NT2/D1 (cell line): ENCODE data around the gene FAAH.

ENCODE experiments used
- DNase-seq: peaks from one replicate; pipeline ENCODE4 v3.0.0-alpha.2; 2011; ENCODE audit warnings: low read depth, low spot score
- H3K27me3 ChIP-seq: 2 replicates; pipeline ENCODE4 v1.6.0; 2011; ENCODE audit warnings: mild to moderate bottlenecking; ENCODE audit not compliant: insufficient read length, insufficient read depth
- H3K36me3 ChIP-seq: 2 replicates; pipeline ENCODE4 v1.6.1; 2011; ENCODE audit warnings: mild to moderate bottlenecking, low read length, mixed read lengths; ENCODE audit not compliant: insufficient read depth, insufficient read length
- H3K4me1 ChIP-seq: 2 replicates; pipeline ENCODE4 v1.5.1; 2011; ENCODE audit not compliant: insufficient read depth, insufficient read length
- H3K4me3 ChIP-seq: 2 replicates; pipeline ENCODE4 v1.5.1; 2011; ENCODE audit warnings: low read depth; ENCODE audit not compliant: insufficient read length
- H3K9ac ChIP-seq: 2 replicates; pipeline ENCODE4 v1.6.0; 2011; ENCODE audit warnings: low read depth; ENCODE audit not compliant: insufficient read length
- H3K9me3 ChIP-seq: 2 replicates; pipeline ENCODE4 v1.5.1; 2011; ENCODE audit warnings: mild to moderate bottlenecking, low read length; ENCODE audit not compliant: insufficient read depth
- SUZ12 ChIP-seq: IDR thresholded peaks from 2 replicates; pipeline ENCODE4 v1.6.1; 2011; ENCODE audit not compliant: insufficient read length, insufficient read depth; ENCODE audit errors: extremely low read depth
- YY1 ChIP-seq: IDR thresholded peaks from 2 replicates; pipeline ENCODE4 v1.6.1; 2011; ENCODE audit not compliant: insufficient read length, insufficient read depth
- ZNF274 ChIP-seq: IDR thresholded peaks from 2 replicates; pipeline ENCODE4 v1.6.1; 2011; ENCODE audit warnings: mild to moderate bottlenecking, low read depth, low read length

FAAH gene

DNA sequence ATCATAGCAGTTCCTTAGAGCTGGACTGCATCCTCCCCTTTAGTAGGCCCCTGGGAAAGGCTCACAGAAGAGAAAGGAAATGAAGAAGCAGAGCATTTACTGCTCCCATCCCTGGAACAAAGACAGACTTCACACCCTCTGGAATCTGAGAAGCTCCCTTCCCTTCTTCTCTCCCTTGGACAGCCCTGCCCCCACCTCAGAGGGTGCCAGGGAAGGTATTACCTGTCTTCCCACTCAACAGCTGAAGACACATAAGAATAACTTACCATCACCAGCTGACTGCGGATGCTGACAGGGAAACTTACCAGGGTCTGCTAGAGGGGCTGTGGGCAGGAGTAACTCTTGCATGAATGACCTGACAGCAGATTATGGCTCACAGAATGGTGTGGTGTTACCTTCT, 14.1 kb upstream of the FAAH start:
- Histone ChIP-seq H3K4me3 (no peak overlapping the region), H3K9ac (no peak overlapping the region), H3K9me3 (peaks cover 30% of the 10 kb centered on the region), H3K27me3 (no peaks in the 10 kb centered on the region), H3K4me1 (peaks cover 3% of the 10 kb centered on the region), H3K36me3 (no peaks in the 10 kb centered on the region)
- DNase-seq, result no peak
- no peak for TF ChIP-seq YY1
- no peak for TF ChIP-seq SUZ12
- TF ChIP-seq ZNF274, result no peak

DNA sequence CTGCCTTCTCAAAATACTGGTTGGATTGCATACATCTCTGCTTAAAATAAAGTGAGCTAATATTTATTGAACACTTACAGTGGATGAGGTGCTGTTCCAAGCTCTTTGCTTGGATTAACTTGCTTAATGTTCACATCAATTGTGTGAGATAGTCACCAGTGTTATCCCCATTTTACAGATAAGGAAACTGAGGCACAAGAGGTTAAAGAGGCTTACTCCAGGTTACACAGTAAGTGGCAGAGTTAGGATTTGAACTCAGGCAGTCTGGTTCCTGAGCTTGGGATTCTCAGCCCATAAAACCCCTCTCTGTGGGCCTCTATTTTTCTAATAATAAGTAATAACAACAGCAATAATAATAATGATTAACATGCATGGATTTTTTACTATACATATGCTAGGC, 13.6 kb upstream of the FAAH start:
- Histone ChIP-seq H3K4me3 (no peak overlapping the region), H3K27me3 (no peaks in the 10 kb centered on the region), H3K9ac (no peak overlapping the region), H3K36me3 (no peaks in the 10 kb centered on the region), H3K9me3 (peaks cover 31% of the 10 kb centered on the region), H3K4me1 (peaks cover 3% of the 10 kb centered on the region)
- no peak for DNase-seq
- TF ChIP-seq YY1 (no peak), SUZ12 (no peak), ZNF274 (no peak)

DNA sequence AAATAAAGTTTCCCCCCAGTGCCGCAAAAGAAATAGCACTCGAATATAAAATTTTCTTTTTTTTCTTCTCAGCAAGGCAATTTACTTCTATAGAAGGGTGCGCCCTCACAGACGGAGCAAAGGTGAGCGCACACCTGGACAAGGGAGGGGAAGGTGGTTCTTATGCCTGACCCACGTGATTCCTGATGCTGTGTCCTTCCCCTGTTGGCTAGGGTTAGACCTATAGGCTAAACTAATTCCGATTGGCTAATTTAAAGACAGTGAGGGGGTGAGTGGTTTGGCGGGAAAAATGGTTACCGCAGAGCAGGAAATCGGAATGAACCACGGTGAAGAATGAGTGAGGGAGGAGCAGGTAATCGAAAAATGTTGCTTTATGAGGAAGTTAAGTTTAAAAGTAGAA, 607 bp upstream of the FAAH start:
- Histone ChIP-seq H3K9me3 (peaks cover 33% of the 10 kb centered on the region), H3K36me3 (no peaks in the 10 kb centered on the region), H3K4me1 (peaks cover 10% of the 10 kb centered on the region), H3K4me3 (no peak overlapping the region), H3K9ac (no peak overlapping the region), H3K27me3 (peaks cover 37% of the 10 kb centered on the region)
- no peak for DNase-seq
- no peak for TF ChIP-seq SUZ12
- TF ChIP-seq ZNF274, result no peak

DNA sequence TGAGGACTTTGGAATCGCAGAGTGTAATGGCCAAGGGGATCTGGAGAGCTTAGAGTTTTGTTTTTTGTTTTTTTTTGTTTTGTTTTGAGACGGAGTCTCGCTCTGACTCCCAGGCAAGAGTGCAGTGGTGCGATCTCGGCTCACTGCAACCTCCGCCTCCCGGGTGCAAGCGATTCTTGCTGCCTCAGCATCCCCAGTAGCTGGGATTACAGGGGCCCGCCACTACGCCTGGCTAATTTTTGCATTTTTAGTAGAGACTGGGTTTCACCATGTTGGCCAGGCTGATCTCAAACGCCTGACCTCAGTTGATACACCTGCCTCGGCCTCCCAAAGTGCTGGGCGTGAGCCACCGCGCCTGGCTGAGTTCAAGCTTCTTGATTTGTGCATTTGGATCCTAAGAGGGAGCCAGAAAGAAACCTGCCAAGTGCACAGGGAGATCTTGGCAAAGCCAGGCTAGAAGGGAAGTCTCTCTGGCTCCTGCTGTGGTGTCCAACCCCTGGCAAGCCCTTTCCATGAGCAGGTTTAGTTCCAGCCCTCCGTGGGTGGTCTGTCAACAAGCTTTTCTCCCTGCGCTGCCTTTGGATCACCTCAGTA, 852 bp downstream of the FAAH start:
- no peak for DNase-seq
- peaks cover 33% of the 10 kb centered on the region for H3K9me3 ChIP-seq
- peak overlapping the region; percentile 90 for H3K9ac ChIP-seq
- H3K4me3 ChIP-seq, result peak overlapping the region; percentile 75
- no peaks in the 10 kb centered on the region for H3K36me3 ChIP-seq
- TF ChIP-seq YY1 (no peak), ZNF274 (no peak), SUZ12 (no peak)
- H3K27me3 ChIP-seq, result peaks cover 37% of the 10 kb centered on the region
- peaks cover 10% of the 10 kb centered on the region for H3K4me1 ChIP-seq

DNA sequence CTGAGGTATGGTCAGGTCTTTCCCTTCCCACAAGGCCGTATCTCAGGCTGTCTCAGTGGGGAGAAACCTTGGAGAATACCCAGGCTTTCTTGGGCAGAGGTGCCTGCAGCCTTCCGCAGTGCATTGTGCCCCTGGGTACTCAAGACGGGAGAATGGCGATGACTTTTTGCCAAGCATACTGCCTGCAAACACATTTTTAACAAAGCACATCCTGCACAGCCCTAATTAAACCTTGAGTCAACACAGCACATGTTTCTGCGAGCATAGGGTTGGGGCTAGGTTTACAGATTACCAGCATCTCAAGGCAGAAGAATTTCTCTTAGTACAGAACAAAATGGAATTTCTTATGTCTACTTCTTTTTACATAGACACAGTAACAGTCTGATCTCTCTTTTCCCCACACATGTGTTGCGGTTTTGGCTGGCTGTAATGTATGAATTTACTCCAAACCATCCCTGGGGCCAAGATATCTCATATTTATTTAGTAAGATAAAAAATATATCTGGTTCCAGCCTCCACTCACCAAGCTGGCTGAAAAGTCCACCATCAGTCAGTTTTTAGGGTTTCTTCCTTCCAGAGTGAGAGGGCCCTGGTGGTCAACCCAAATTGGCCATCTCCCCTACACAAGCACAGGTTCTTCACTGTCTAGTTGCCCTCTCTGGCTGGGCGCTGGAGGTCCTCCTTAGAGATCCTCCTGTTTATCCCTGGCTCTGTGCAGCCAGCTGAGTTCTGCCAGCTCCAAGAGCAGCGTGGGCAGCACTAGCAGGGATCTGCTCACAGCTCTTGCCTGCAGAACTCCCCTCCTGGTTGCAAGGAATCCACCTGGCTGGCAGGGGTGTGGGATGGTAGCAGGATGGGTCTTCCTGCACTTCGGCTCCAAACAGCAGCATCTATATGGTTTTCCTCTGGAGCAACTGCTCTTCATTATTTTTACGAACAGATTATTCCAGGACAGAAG, 2.6 kb downstream of the FAAH start:
- Histone ChIP-seq H3K9ac (no peak overlapping the region), H3K36me3 (no peaks in the 10 kb centered on the region), H3K4me1 (peaks cover 17% of the 10 kb centered on the region), H3K4me3 (no peak overlapping the region), H3K9me3 (peaks cover 23% of the 10 kb centered on the region), H3K27me3 (peaks cover 37% of the 10 kb centered on the region)
- TF ChIP-seq ZNF274 (no peak), YY1 (no peak), SUZ12 (no peak)
- no peak for DNase-seq

DNA sequence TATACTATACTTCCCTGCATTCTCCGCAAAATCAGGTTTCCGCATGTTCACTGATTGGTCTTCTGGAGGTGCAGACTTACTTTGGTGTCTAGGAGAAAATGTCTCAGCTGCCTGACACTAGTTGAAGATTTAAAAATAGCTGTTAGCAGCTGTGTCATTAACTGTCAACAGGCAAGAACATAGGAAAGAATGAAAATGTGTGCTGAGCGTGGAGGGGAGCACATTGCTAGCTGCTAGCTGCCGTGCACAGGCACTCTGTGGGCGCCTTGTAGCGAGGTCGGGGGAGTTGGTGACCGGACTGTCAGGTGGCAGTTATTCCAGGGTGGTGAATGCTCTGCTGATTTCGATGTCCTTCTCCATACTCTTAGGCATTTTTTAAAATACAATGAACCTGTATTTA, 5.2 kb downstream of the FAAH start:
- no peak for DNase-seq
- Histone ChIP-seq H3K9me3 (no peaks in the 10 kb centered on the region), H3K9ac (no peak overlapping the region), H3K4me3 (no peak overlapping the region), H3K27me3 (peaks cover 28% of the 10 kb centered on the region), H3K36me3 (no peaks in the 10 kb centered on the region), H3K4me1 (peaks cover 23% of the 10 kb centered on the region)
- TF ChIP-seq YY1 (no peak), SUZ12 (no peak), ZNF274 (no peak)

DNA sequence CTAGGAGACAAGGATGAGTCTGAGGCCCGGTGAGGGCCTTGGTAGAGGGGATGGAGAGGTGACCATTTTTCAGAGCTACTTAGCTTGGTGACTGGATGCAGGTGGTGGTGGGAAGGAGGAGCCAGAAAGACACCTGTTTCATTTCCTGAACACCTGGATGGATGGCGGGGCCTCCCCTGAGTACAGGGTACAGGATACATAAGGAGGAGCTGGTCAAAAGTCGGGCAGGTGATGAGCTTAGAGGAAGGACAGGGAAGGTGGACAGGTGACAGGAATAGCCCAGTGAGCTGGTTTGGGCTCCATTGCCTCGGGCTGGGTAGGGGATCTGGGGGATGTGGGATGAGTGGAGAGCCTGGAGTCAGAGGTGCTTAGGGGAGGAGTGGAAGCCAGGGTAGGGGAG, 6.3 kb downstream of the FAAH start:
- Histone ChIP-seq H3K27me3 (peaks cover 17% of the 10 kb centered on the region), H3K4me1 (peaks cover 19% of the 10 kb centered on the region), H3K9me3 (no peaks in the 10 kb centered on the region), H3K4me3 (no peak overlapping the region), H3K9ac (no peak overlapping the region), H3K36me3 (no peaks in the 10 kb centered on the region)
- DNase-seq, result no peak
- TF ChIP-seq SUZ12 (no peak), YY1 (no peak), ZNF274 (no peak)
